GM23338 (cell line): ENCODE results near the gene MYH7. TPM values are rescaled to one million over a fixed set of nuclear protein-coding genes. Genes with fewer than 3 reads are reported as not detected.

Source experiments
- ATAC-seq: fragments of 200-7000 bp; cut with Tn5 transposase; 3 replicates; pipeline ENCODE4 v1.9.1; 2020
- DNase-seq: peaks from one replicate; pipeline ENCODE4 v3.0.0-alpha.2; 2015; ENCODE audit warnings: low spot score
- H2AFZ ChIP-seq: fragments of 200-600 bp; sonication (generic); 2 replicates; pipeline ENCODE4 v1.8.0; 2016; ENCODE audit warnings: antibody characterized with exemption, mild to moderate bottlenecking, moderate library complexity
- H3F3A ChIP-seq: fragments of 200-600 bp; sonication (generic); replicated peaks from 2 replicates; pipeline ENCODE4 v1.8.0; 2017; ENCODE audit warnings: antibody characterized with exemption, mixed run types, low read depth
- H3K27ac ChIP-seq: fragments of 200-600 bp; sonication (generic); 2 replicates; pipeline ENCODE4 v1.6.1; 2016; ENCODE audit warnings: low read depth
- H3K27me3 ChIP-seq: fragments of 200-600 bp; sonication (generic); 2 replicates; pipeline ENCODE4 v1.8.0; 2016; ENCODE audit warnings: mild to moderate bottlenecking, mixed run types, moderate library complexity; ENCODE audit not compliant: insufficient read depth
- H3K36me3 ChIP-seq: fragments of 200-600 bp; sonication (generic); 2 replicates; pipeline ENCODE4 v1.8.0; 2016; ENCODE audit warnings: mild to moderate bottlenecking; ENCODE audit not compliant: insufficient read depth
- H3K4me1 ChIP-seq: fragments of 200-600 bp; sonication (generic); 2 replicates; pipeline ENCODE4 v1.8.0; 2016; ENCODE audit warnings: mild to moderate bottlenecking, moderate library complexity; ENCODE audit not compliant: insufficient read depth
- H3K4me2 ChIP-seq: fragments of 200-600 bp; sonication (generic); 2 replicates; pipeline ENCODE4 v1.7.1; 2017; ENCODE audit warnings: mixed run types
- H3K4me3 ChIP-seq: fragments of 200-600 bp; sonication (generic); 2 replicates; pipeline ENCODE4 v1.6.1; 2016; ENCODE audit warnings: mixed run types
- H3K79me2 ChIP-seq: fragments of 200-600 bp; sonication (generic); replicated peaks from 2 replicates; pipeline ENCODE4 v1.8.0; 2017; ENCODE audit warnings: mild to moderate bottlenecking; ENCODE audit not compliant: insufficient read depth
- H3K9me2 ChIP-seq: fragments of 200-600 bp; sonication (generic); 2 replicates; pipeline ENCODE4 v1.8.0; 2017; ENCODE audit not compliant: insufficient read depth
- H4K20me1 ChIP-seq: fragments of 200-600 bp; sonication (generic); replicated peaks from 2 replicates; pipeline ENCODE4 v1.8.0; 2017; ENCODE audit warnings: mild to moderate bottlenecking; ENCODE audit not compliant: insufficient read depth
- H3K27ac Mint-ChIP-seq: 2 replicates; pipeline ENCODE4 v1.8.0; 2020; ENCODE audit warnings: inconsistent platforms, mild to moderate bottlenecking, moderate library complexity, mixed read lengths
- H3K27me3 Mint-ChIP-seq: 3 replicates; pipeline ENCODE4 v1.8.0; 2022; ENCODE audit warnings: low read depth, mild to moderate bottlenecking, moderate library complexity, mixed read lengths, inconsistent platforms; ENCODE audit not compliant: insufficient read depth, poor library complexity
- H3K36me3 Mint-ChIP-seq: 3 replicates; pipeline ENCODE4 v1.8.0; 2021; ENCODE audit warnings: low read depth, mild to moderate bottlenecking, inconsistent platforms, moderate library complexity, mixed read lengths
- H3K4me1 Mint-ChIP-seq: 3 replicates; pipeline ENCODE4 v1.8.0; 2020; ENCODE audit warnings: mild to moderate bottlenecking, inconsistent platforms, mixed read lengths
- H3K4me3 Mint-ChIP-seq: 3 replicates; pipeline ENCODE4 v1.8.0; 2021; ENCODE audit warnings: moderate library complexity, mild to moderate bottlenecking, inconsistent platforms, mixed read lengths
- H3K9me3 Mint-ChIP-seq: 3 replicates; pipeline ENCODE4 v1.8.0; 2020; ENCODE audit warnings: moderate library complexity, mild to moderate bottlenecking, inconsistent platforms, mixed read lengths
- CREB1 ChIP-seq: fragments of 250-450 bp; sonication (Bioruptor Pico); IDR thresholded peaks from 2 replicates; pipeline ENCODE4 v1.5.0; 2020; ENCODE audit warnings: low read depth, mild to moderate bottlenecking, moderate library complexity
- polyA plus RNA-seq: library from polyadenylated mRNA; unstranded; fragments of >200 nt; fragmentation: Nextera tagmentation; extraction: Ambion mirVana; gene quantifications from 2 replicates; pipeline ENCODE4 v1.2.1, GENCODE V29; 2016
- total RNA-seq: library from RNA; depleted of rRNA; stranded (reverse); fragments of >200 nt; shearing (Covaris generic); gene quantifications from 2 replicates; pipeline ENCODE4 v1.2.3, GENCODE V29; 2014
- TF ChIP-seq, protein P1 (sequence below), 2 experiments: fragments of 200-600 bp in 1 of 2; sonication (generic) in 1 of 2; conservative IDR thresholded peaks; 2 replicates each; pipeline versions ENCODE4 v1.5.1 to v1.6.1; 2016 to 2017; ENCODE audit warnings: antibody characterized with exemption in 2 of 2, low read depth in 2 of 2, mild to moderate bottlenecking in 2 of 2, moderate library complexity in 1 of 2
- TF ChIP-seq, protein P2 (sequence below): IDR thresholded peaks from one replicate; pipeline ENCODE4 v1.6.1; 2018; ENCODE audit warnings: antibody characterized with exemption; ENCODE audit not compliant: unreplicated experiment

Gene MYH7
- total and polyA plus RNA-seq, 2 experiments from 2014 or later: not detected

DNA sequence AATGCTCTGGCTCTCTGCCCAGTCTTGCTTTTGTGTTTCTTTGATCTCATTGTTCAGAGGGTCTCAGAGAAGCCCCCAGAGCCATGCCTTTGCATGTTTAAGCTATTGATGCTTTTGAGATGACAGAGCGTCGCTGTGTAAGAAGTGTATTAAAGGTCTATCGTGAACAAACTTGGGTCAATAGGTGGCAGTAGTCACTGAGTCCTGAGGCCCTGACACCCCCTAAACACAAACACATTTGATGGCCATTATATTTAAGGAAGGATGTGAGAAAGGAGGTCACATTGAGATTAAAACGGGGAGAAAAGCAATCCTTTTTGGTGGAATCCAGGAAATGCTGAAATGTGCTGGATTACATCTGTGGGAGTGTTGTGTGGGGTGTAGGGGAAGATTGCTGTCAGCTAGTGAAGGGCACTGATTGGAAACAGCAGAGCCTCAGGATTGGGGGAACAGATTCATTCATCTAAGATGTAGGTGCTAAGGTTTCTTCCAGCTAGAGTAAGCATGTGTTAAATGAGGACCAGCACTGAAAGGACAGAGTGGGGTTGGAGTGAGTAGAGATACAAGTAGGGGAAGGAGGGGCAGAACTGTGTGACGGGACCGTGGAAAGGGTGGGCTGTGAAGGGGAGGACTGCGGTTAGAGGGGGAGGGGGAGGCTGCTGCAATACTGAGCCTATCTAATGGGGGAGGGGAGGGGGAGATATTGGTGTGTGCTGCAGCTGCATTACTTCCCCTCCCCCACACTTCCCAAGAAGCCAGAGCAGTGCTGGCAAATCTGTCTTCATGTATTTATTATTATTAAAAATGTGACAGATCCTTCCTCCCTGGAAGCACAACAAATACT, 46.7 kb upstream of the MYH7 start:
- Histone ChIP-seq H3K4me1 (peaks cover 51% of the 10 kb centered on the region), H4K20me1 (no peaks in the 10 kb centered on the region), H3K36me3 (peaks cover 2% of the 10 kb centered on the region), H2AFZ (no peak overlapping the region), H3K4me3 (peak overlapping the region; percentile 37), H3K9me2 (peaks cover 4% of the 10 kb centered on the region; the same call in 1 of the 2 replicates), H3K4me2 (peak overlapping the region; percentile 77), H3K27me3 (no peaks in the 10 kb centered on the region), H3K79me2 (no peaks in the 10 kb centered on the region), H3F3A (peaks cover 20% of the 10 kb centered on the region; the same call in 1 of the 2 replicates), H3K27ac (peak overlapping the region; percentile 96)
- H3K27me3 Mint-ChIP-seq: peaks cover 2% of the 10 kb centered on the region
- TF ChIP-seq CREB1: no peak
- TF ChIP-seq, protein P1, sequence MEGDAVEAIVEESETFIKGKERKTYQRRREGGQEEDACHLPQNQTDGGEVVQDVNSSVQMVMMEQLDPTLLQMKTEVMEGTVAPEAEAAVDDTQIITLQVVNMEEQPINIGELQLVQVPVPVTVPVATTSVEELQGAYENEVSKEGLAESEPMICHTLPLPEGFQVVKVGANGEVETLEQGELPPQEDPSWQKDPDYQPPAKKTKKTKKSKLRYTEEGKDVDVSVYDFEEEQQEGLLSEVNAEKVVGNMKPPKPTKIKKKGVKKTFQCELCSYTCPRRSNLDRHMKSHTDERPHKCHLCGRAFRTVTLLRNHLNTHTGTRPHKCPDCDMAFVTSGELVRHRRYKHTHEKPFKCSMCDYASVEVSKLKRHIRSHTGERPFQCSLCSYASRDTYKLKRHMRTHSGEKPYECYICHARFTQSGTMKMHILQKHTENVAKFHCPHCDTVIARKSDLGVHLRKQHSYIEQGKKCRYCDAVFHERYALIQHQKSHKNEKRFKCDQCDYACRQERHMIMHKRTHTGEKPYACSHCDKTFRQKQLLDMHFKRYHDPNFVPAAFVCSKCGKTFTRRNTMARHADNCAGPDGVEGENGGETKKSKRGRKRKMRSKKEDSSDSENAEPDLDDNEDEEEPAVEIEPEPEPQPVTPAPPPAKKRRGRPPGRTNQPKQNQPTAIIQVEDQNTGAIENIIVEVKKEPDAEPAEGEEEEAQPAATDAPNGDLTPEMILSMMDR (conservative IDR thresholded peaks at IDR 0.05; ENCODE audit: low read depth in 2 of 2): peak; percentile 71 to 81
- TF ChIP-seq, protein P2, sequence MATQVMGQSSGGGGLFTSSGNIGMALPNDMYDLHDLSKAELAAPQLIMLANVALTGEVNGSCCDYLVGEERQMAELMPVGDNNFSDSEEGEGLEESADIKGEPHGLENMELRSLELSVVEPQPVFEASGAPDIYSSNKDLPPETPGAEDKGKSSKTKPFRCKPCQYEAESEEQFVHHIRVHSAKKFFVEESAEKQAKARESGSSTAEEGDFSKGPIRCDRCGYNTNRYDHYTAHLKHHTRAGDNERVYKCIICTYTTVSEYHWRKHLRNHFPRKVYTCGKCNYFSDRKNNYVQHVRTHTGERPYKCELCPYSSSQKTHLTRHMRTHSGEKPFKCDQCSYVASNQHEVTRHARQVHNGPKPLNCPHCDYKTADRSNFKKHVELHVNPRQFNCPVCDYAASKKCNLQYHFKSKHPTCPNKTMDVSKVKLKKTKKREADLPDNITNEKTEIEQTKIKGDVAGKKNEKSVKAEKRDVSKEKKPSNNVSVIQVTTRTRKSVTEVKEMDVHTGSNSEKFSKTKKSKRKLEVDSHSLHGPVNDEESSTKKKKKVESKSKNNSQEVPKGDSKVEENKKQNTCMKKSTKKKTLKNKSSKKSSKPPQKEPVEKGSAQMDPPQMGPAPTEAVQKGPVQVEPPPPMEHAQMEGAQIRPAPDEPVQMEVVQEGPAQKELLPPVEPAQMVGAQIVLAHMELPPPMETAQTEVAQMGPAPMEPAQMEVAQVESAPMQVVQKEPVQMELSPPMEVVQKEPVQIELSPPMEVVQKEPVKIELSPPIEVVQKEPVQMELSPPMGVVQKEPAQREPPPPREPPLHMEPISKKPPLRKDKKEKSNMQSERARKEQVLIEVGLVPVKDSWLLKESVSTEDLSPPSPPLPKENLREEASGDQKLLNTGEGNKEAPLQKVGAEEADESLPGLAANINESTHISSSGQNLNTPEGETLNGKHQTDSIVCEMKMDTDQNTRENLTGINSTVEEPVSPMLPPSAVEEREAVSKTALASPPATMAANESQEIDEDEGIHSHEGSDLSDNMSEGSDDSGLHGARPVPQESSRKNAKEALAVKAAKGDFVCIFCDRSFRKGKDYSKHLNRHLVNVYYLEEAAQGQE: peak; percentile 42
- H3K9me3 Mint-ChIP-seq: no peaks in the 10 kb centered on the region; the same call in 2 of the 3 replicates
- H3K36me3 Mint-ChIP-seq: peaks cover 9% of the 10 kb centered on the region
- peak overlapping the region; percentile 58 for H3K4me3 Mint-ChIP-seq
- H3K27ac Mint-ChIP-seq: peak overlapping the region; percentile 99
- H3K4me1 Mint-ChIP-seq: peaks cover 59% of the 10 kb centered on the region
- ATAC-seq (peak; percentile 33), DNase-seq (peak; percentile 73)

DNA sequence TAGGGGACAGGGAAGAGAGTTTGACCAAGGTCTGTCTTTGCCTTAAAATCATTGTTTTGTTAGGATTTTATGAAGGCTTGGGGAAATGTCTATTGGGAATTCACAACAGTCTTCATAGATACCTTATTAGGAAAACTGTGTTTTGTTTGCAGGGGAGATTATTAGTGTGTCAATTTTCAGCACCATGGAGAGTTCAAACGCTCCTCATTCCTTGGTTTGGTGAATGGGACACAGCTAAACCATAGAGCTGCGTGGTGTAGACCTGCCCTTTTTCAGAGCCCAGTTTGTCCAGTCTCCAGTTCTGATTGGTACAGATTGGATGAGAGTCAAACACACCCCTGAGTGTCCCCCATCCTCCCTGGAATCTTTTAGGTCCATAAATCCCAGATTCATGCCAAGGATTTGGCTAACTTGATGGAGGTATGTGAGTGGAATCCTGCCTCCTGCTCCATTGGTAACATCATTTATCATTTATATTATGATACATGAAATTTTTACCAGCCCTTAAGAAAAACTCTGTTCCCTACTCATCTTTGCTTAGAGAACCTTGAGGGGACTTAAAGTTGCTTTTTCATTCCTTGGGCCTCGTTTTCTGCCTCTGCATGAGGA, 46.0 kb upstream of the MYH7 start:
- Mint-ChIP-seq H3K9me3 (no peaks in the 10 kb centered on the region; the same call in 2 of the 3 replicates), H3K27ac (no peak overlapping the region; the same call in 1 of the 2 replicates), H3K36me3 (peaks cover 16% of the 10 kb centered on the region), H3K4me3 (no peak overlapping the region; the same call in 2 of the 3 replicates), H3K27me3 (peaks cover 2% of the 10 kb centered on the region), H3K4me1 (peaks cover 52% of the 10 kb centered on the region)
- H3F3A ChIP-seq: peaks cover 26% of the 10 kb centered on the region; the same call in 1 of the 2 replicates
- peak; percentile 38 for ATAC-seq
- H3K4me3 ChIP-seq: no peak overlapping the region
- no peaks in the 10 kb centered on the region for H3K27me3 ChIP-seq
- H3K9me2 ChIP-seq: no peaks in the 10 kb centered on the region
- H3K36me3 ChIP-seq: peaks cover 10% of the 10 kb centered on the region
- no peak for TF ChIP-seq CREB1
- TF ChIP-seq, protein P2: peak; percentile 86
- H3K27ac ChIP-seq: peak overlapping the region; percentile 96
- peaks cover 46% of the 10 kb centered on the region for H3K4me1 ChIP-seq
- peak overlapping the region; percentile 77 for H3K4me2 ChIP-seq
- no peak overlapping the region for H2AFZ ChIP-seq
- peak; percentile 83 for DNase-seq
- H4K20me1 ChIP-seq: no peaks in the 10 kb centered on the region; the same call in 1 of the 2 replicates
- no peaks in the 10 kb centered on the region for H3K79me2 ChIP-seq
